Heart right ventricle (tissue), 16 donors: ENCODE data around the gene SNTB2. TPM values are rescaled to one million over a fixed set of nuclear protein-coding genes. Genes with fewer than 3 reads are reported as not detected.
A peak's percentile ranks its signal among the peaks of the same experiment; 100 is the strongest.

Experiments used
- ATAC-seq, 8 donors: fragments of 200-7000 bp; cut with Tn5 transposase; one replicate each; pipeline ENCODE4 v1.9.1; 2020; ENCODE audit warnings: mild to moderate bottlenecking in 8 of 8, moderate library complexity in 8 of 8, moderate number of reproducible peaks in 1 of 8
- DNase-seq, 2 donors: peaks; one replicate each; pipeline ENCODE4 v3.0.0-alpha.2; 2020
- H3K27ac ChIP-seq, 10 donors: fragments of 200-600 bp; sonication (generic) in 2 of 10; one replicate each; pipeline versions ENCODE4 v1.5.0 to v1.8.0; 2020 to 2022; ENCODE audit warnings: mild to moderate bottlenecking in 3 of 10
- H3K27me3 ChIP-seq, 7 donors: fragments of 200-600 bp; one replicate each; pipeline ENCODE4 v1.8.0; 2021 to 2022; ENCODE audit warnings: mild to moderate bottlenecking in 2 of 7
- H3K36me3 ChIP-seq, 9 donors: fragments of 200-600 bp; sonication (generic) in 1 of 9; one replicate each; pipeline versions ENCODE4 v1.5.0 to v1.8.0; 2020 to 2022; ENCODE audit warnings: mild to moderate bottlenecking in 2 of 9
- H3K4me1 ChIP-seq, 9 donors: fragments of 200-600 bp; sonication (generic) in 1 of 9; one replicate each; pipeline versions ENCODE4 v1.5.0 to v1.8.0; 2020 to 2022; ENCODE audit warnings: mild to moderate bottlenecking in 4 of 9
- H3K4me3 ChIP-seq, 10 donors: fragments of 200-600 bp; sonication (generic) in 2 of 10; one replicate each; pipeline versions ENCODE4 v1.5.0 to v1.8.0; 2020 to 2022; ENCODE audit warnings: mild to moderate bottlenecking in 7 of 10, moderate library complexity in 2 of 10
- H3K9me3 ChIP-seq, 11 donors: fragments of 200-600 bp in 10 of 11; sonication (generic) in 2 of 11; one replicate each; pipeline versions ENCODE4 v1.5.0 to v1.8.0; 2013 to 2022; ENCODE audit warnings: mild to moderate bottlenecking in 2 of 11, control low read depth in 1 of 11, moderate library complexity in 1 of 11
- CTCF ChIP-seq, 9 donors: fragments of 200-600 bp; sonication (generic) in 2 of 9; IDR thresholded peaks; one replicate each; pipeline versions ENCODE4 v1.5.0 to v1.8.0; 2021 to 2022; ENCODE audit warnings: antibody characterized with exemption in 9 of 9, mild to moderate bottlenecking in 5 of 9, moderate library complexity in 1 of 9
- WGBS, 2 donors: extraction: QIAGEN DNeasy Blood & Tissue Kit; methylation state at CpG; one replicate each; pipeline ENCODE4 v1.1.7; 2013; ENCODE audit warnings: inconsistent platforms in 1 of 2; 5-methylcytosine and 5-hydroxymethylcytosine counted together
- intact Hi-C, 10 donors: fragments of 100-400 bp; cut with DNase I; formaldehyde crosslinking; loops; one replicate each; pipeline versions ENCODE4 v1.11.1 to v1.14.2; 2022
- polyA plus RNA-seq, 2 donors: library from polyadenylated mRNA; stranded (reverse); fragments of 200-250 nt; gene quantifications; one replicate each; pipeline ENCODE4 v1.2.3, GENCODE V29; 2013
- total RNA-seq, 10 donors: library from RNA; stranded (reverse); fragmentation: NEBNext Ultra II Directional in 3 of 10; extraction: Animal tissue kit (Norgen Biotek cat#: 25700) in 3 of 10; gene quantifications; one replicate each; pipeline versions ENCODE4 v1.2.1 to v1.2.4, GENCODE V29; 2021 to 2023
- donor health status: Arrhythmogenic right ventricular cardiomyopathy.
- donor health status: ischemic (EF 13 %, LVEDD 7.1; RV severe dilation, severe dysfunction).
- donor health status: healthy with polysubstance abuse.
- donor health status: DM: no; HTN: yes; CAD: no.
- donor health status: DM: no; HTN: no; CAD: no.
- donor health status: ischemic (EF 25% LVEDD 6.9; RV normal size, moderate dysfunction).
- donor health status: ischemic (EF 25% LVEDD 5.7; RV mildly dilated, moderate dysfunction).
- donor health status: healthy.
- donor health status: DM: yes; HTN: yes; CAD: no.
- donor health status: Ischemic cardiomyopathy.
- donor health status: ischemic (EF 35%, LVEDD 5.7; RV mildly dilated, moderate dysfunction).
- donor health status: nonischemic (EF 11% LVEDD 7.7; RV severe dilation, severe dysfunction).
- donor health status: DM: yes; HTN: yes; CAD: no.
- donor health status: PGD.
- donor health status: ischemic (EF 29% LVEDD 5.4; RV normal size, mild dysfunction).
- donor health status: nonischemic (EF 23%, LVEDD 6.1; RV moderate dilation, normal function).

The SNTB2 gene
- total and polyA plus RNA-seq, 12 donors = 3.0 to 15.7 (median 9.1) TPM

- DNase-seq = no peak
- Histone ChIP-seq H3K36me3 (no peaks in the 10 kb centered on the region), H3K4me1 (peaks cover 0 to 47% (median 16%) of the 10 kb centered on the region in 9 donors), H3K9me3 (no peaks in the 10 kb centered on the region), H3K27ac (no peak overlapping the region), H3K4me3 (no peak overlapping the region), H3K27me3 (no peaks in the 10 kb centered on the region)
- TF ChIP-seq CTCF (IDR thresholded peaks at IDR 0.05) = no peak
- intact Hi-C loops = loop anchor here in 1 of 10 donors (10.0 kb wide), 1 partner anchor 80 kb away; no protein-coding TSS in a partner anchor
- ATAC-seq = peak in 1 of 8 donors; percentile 67
Measured at GRCh38 chr16:69194488-69194887, 7.5 kb downstream of the SNTB2 start.

- Histone ChIP-seq H3K4me3 (no peak overlapping the region), H3K9me3 (no peaks in the 10 kb centered on the region), H3K4me1 (peaks cover 0 to 40% (median 14%) of the 10 kb centered on the region in 9 donors), H3K27me3 (no peaks in the 10 kb centered on the region), H3K36me3 (no peaks in the 10 kb centered on the region), H3K27ac (no peak overlapping the region)
- WGBS, 2 donors = 61 to 76% methylated on average over 4 of the region's 4 CpGs
- intact Hi-C loops = loop anchor here in 1 of 10 donors (10.0 kb wide), 1 partner anchor 79 kb away; no protein-coding TSS in a partner anchor
- no peak for ATAC-seq
- no peak for DNase-seq
- no peak for TF ChIP-seq CTCF (IDR thresholded peaks at IDR 0.05)
Measured at GRCh38 chr16:69195369-69196029, 8.5 kb downstream of the SNTB2 start.

GRCh38 chr16:69197573-69197972 is 10.6 kb downstream of the SNTB2 start:
- Histone ChIP-seq H3K27me3 (no peaks in the 10 kb centered on the region), H3K9me3 (no peaks in the 10 kb centered on the region), H3K36me3 (no peaks in the 10 kb centered on the region), H3K4me3 (no peak overlapping the region), H3K27ac (no peak overlapping the region), H3K4me1 (peaks cover 0 to 43% (median 15%) of the 10 kb centered on the region in 9 donors)
- no peak for TF ChIP-seq CTCF (IDR thresholded peaks at IDR 0.05)
- no peak for ATAC-seq
- DNase-seq = no peak
- intact Hi-C loops = loop anchor here in 1 of 10 donors (10.0 kb wide), 1 partner anchor 77 kb away; no protein-coding TSS in a partner anchor

GRCh38 chr16:69199382-69199781 is 12.4 kb downstream of the SNTB2 start:
- no peak for TF ChIP-seq CTCF (IDR thresholded peaks at IDR 0.05)
- intact Hi-C loops = loop anchor here in 1 of 10 donors (10.0 kb wide), 1 partner anchor 75 kb away; no protein-coding TSS in a partner anchor
- Histone ChIP-seq H3K4me1 (peaks cover 0 to 38% (median 16%) of the 10 kb centered on the region in 9 donors), H3K36me3 (no peaks in the 10 kb centered on the region), H3K4me3 (no peak overlapping the region), H3K27ac (no peak overlapping the region), H3K27me3 (no peaks in the 10 kb centered on the region), H3K9me3 (no peaks in the 10 kb centered on the region)
- no peak for ATAC-seq
- 89 to 99% methylated on average over 7 of the region's 7 CpGs for WGBS, 2 donors
- no peak for DNase-seq
